Measurements from ENCODE around the gene SPP1. TPM values are rescaled to one million over a fixed set of nuclear protein-coding genes. Genes with fewer than 3 reads are reported as not detected.
A peak's percentile ranks its signal among the peaks of the same experiment; 100 is the strongest.

The SPP1 gene
- polyA plus RNA-seq, 1 experiment: 4.9 TPM

GRCh38 chr4:88001871-88002270 is 26.4 kb downstream of the SPP1 start:
- DNase-seq (ENCODE audit: low read depth): no peak
- no peak overlapping the region for H3K4me3 ChIP-seq (ENCODE audit: low read depth, low read length)
- no peaks in the 10 kb centered on the region for H3K27me3 ChIP-seq (ENCODE audit: control insufficient read depth, insufficient read depth, low read length)
- CTCF ChIA-PET: interaction anchor here (0.6 to 1.8 kb wide), 4 partner anchors 9 to 559 kb away, joined by 3 to 6 read pairs (median 4); no protein-coding TSS in a partner anchor
- no peaks in the 10 kb centered on the region for H3K36me3 ChIP-seq (ENCODE audit: control insufficient read depth, insufficient read depth, low read length)
- POLR2A ChIA-PET: no interaction called here
- no peak for TF ChIP-seq CTCF (IDR thresholded peaks at IDR 0.05; ENCODE audit: insufficient read depth, low read depth, low read length)

- no peak for TF ChIP-seq CTCF (IDR thresholded peaks at IDR 0.05; ENCODE audit: insufficient read depth, low read depth, low read length)
- Histone ChIP-seq H3K36me3 (ENCODE audit: control insufficient read depth, insufficient read depth, low read length) (no peaks in the 10 kb centered on the region), H3K4me3 (ENCODE audit: low read depth, low read length) (no peak overlapping the region), H3K27me3 (ENCODE audit: control insufficient read depth, insufficient read depth, low read length) (no peaks in the 10 kb centered on the region)
- ChIA-PET CTCF (no interaction called here), POLR2A (no interaction called here)
- peak; percentile 92 for DNase-seq (ENCODE audit: low read depth)
These were observed 27.3 kb downstream of the SPP1 start for GRCh38 chr4:88002786-88003185.

GRCh38 chr4:88003261-88003660 is 27.7 kb downstream of the SPP1 start:
- CTCF ChIA-PET: no interaction called here
- TF ChIP-seq CTCF (IDR thresholded peaks at IDR 0.05; ENCODE audit: insufficient read depth, low read depth, low read length): no peak
- DNase-seq (ENCODE audit: low read depth): peak; percentile 68
- Histone ChIP-seq H3K36me3 (ENCODE audit: control insufficient read depth, insufficient read depth, low read length) (no peaks in the 10 kb centered on the region), H3K27me3 (ENCODE audit: control insufficient read depth, insufficient read depth, low read length) (no peaks in the 10 kb centered on the region), H3K4me3 (ENCODE audit: low read depth, low read length) (no peak overlapping the region)
- POLR2A ChIA-PET: no interaction called here

GRCh38 chr4:88005076-88005475 is 29.6 kb downstream of the SPP1 start:
- no peaks in the 10 kb centered on the region for H3K36me3 ChIP-seq (ENCODE audit: control insufficient read depth, insufficient read depth, low read length)
- peak; percentile 57 for DNase-seq (ENCODE audit: low read depth)
- no peaks in the 10 kb centered on the region for H3K27me3 ChIP-seq (ENCODE audit: control insufficient read depth, insufficient read depth, low read length)
- ChIA-PET POLR2A (no interaction called here), CTCF (interaction anchor here (0.9 to 1.6 kb wide), 5 partner anchors 11 to 207 kb away, joined by 3 to 5 read pairs (median 3); no protein-coding TSS in a partner anchor)
- no peak for TF ChIP-seq CTCF (IDR thresholded peaks at IDR 0.05; ENCODE audit: insufficient read depth, low read depth, low read length)
- H3K4me3 ChIP-seq (ENCODE audit: low read depth, low read length): no peak overlapping the region

- H3K4me3 ChIP-seq (ENCODE audit: low read depth, low read length): no peak overlapping the region
- ChIA-PET CTCF (interaction anchor here (1.2 to 1.6 kb wide), 3 partner anchors 32 to 206 kb away, joined by 3 to 6 read pairs (median 3); no protein-coding TSS in a partner anchor), POLR2A (no interaction called here)
- H3K36me3 ChIP-seq (ENCODE audit: control insufficient read depth, insufficient read depth, low read length): no peaks in the 10 kb centered on the region
- no peaks in the 10 kb centered on the region for H3K27me3 ChIP-seq (ENCODE audit: control insufficient read depth, insufficient read depth, low read length)
- no peak for DNase-seq (ENCODE audit: low read depth)
- no peak for TF ChIP-seq CTCF (IDR thresholded peaks at IDR 0.05; ENCODE audit: insufficient read depth, low read depth, low read length)
These were observed 30.4 kb downstream of the SPP1 start for GRCh38 chr4:88005946-88006345.

Measured in BJ (cell line).